GM18502 (cell line): ENCODE data around the gene SOX18.
A peak's percentile ranks its signal among the peaks of the same experiment; 100 is the strongest.

Source experiments
- ATAC-seq: cut with Tn5 transposase; IDR thresholded peaks from one replicate; pipeline ENCODE4 v1.9.1; 2021; ENCODE audit warnings: mild to moderate bottlenecking; ENCODE audit not compliant: unreplicated experiment, poor library complexity

SOX18 gene

GRCh38 chr20:64069209-64069613, 19.8 kb upstream of the SOX18 start:
- no peak for ATAC-seq

- no peak for ATAC-seq
These were observed 19.2 kb upstream of the SOX18 start for GRCh38 chr20:64068386-64069208.

GRCh38 chr20:64067733-64068307, 18.4 kb upstream of the SOX18 start:
- no peak for ATAC-seq

GRCh38 chr20:64067005-64067632, 17.7 kb upstream of the SOX18 start:
- ATAC-seq: no peak

- ATAC-seq: peak; percentile 44
These were observed 16.5 kb upstream of the SOX18 start for GRCh38 chr20:64065974-64066343.

GRCh38 chr20:64065062-64065973, 15.9 kb upstream of the SOX18 start:
- no peak for ATAC-seq

GRCh38 chr20:64064145-64064698, 14.8 kb upstream of the SOX18 start:
- no peak for ATAC-seq

GRCh38 chr20:64063389-64064144, 14.1 kb upstream of the SOX18 start:
- peak; percentile 8 for ATAC-seq

GRCh38 chr20:64062596-64063388, 13.4 kb upstream of the SOX18 start, which contains the start of gene TCEA2:
TCEA2 (plus strand) TSS chr20:64063198; CDS start chr20:64063313, 115 bp downstream.
- ATAC-seq: peak; percentile 77

GRCh38 chr20:64062276-64062595, 12.8 kb upstream of the SOX18 start:
- no peak for ATAC-seq

GRCh38 chr20:64058536-64058935, 9.1 kb upstream of the SOX18 start:
- no peak for ATAC-seq

GRCh38 chr20:64057628-64058498, 8.4 kb upstream of the SOX18 start:
- no peak for ATAC-seq

GRCh38 chr20:64056889-64057627, 7.6 kb upstream of the SOX18 start:
- no peak for ATAC-seq

- no peak for ATAC-seq
These were observed 7.1 kb upstream of the SOX18 start for GRCh38 chr20:64056639-64056888.

- ATAC-seq: no peak
These were observed 6.6 kb upstream of the SOX18 start for GRCh38 chr20:64055893-64056638.

- no peak for ATAC-seq
These were observed 6.0 kb upstream of the SOX18 start for GRCh38 chr20:64055396-64055892.
